ENCODE measurements around the gene SH3RF2.

SH3RF2 gene

GRCh38 chr5:146051678-146052077, 115.3 kb downstream of the SH3RF2 start:
- DNase-seq = no peak

GRCh38 chr5:146052780-146053179, 116.4 kb downstream of the SH3RF2 start:
- DNase-seq = no peak

DNA sequence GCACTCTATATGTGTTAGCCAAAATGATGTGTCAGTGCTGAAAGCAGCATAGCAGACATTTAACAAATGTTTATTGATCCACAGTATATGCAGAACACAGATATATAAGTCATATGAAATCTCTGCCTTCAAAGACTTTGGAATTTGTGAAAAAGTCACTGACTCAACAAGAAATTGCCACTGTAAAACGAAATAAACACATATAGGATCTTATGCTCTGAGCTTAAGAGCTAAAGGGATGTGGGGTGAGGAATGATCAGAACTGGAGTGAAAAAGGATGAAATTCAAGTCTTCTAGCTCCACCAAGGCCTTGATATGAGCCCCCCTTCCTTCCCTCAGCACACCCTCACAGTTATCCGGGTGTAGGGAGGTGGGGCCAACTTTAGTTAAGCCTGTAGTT, 119.1 kb downstream of the SH3RF2 start:
- DNase-seq = no peak

GRCh38 chr5:146059460-146060220, 123.3 kb downstream of the SH3RF2 start:
- no peak for DNase-seq

DNA sequence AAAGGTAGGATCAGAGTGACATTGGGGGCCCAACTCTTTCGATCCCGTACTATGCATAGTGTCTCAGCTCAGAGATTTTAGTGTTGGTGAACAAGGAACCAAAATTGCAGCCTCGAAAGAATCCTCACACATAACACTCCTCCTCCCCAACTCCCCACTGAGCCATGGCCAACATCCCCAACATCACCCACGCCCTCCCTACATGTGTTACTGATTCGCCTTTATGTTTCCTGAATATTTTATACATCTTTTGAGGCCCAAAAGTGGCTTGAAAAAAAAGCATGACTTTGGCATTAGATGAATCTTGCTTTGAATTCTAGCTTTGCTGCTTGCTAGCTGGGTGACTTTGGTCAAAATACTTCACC, 123.8 kb downstream of the SH3RF2 start:
- DNase-seq = no peak

- DNase-seq = no peak
Observed at GRCh38 chr5:146066968-146067367, 130.6 kb downstream of the SH3RF2 start.

GRCh38 chr5:146068206-146068605, 131.8 kb downstream of the SH3RF2 start:
- DNase-seq = no peak

DNA sequence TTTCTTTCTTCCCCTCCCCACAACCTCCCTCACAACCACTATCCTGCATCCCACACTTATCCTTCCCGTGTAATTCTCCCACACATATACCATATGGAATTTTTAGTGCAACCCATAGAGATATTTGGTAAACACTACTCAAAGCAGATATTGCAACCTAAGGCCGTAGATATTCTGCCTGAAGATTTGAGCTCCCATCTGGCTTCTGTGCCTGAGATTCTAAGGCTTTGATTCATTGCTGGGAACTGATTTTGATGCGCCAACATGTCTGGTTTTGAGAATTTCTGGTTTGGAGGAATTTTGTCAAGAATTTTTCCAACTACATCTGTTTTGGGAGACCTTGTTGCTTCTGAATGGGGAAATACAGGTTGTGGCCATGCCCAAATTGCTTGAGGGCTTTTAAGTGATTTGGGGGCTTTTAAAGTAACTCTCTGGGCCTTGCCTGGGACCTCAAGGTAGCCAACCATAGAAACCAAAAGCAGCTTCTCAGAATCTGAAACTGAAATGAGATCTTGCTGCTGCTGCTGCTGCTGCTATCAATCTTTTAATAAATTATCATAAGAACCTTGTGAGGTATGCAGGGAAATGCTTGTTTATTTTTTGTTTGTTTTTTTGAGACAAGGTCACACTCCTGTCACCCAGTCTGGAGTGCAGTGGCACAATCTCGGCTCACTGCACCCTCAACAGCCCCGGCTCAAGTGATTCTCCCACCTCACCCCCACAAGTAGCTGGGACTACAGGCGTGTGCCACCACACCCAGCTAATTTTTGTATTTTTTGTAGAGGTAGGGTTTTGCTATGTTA, 132.8 kb downstream of the SH3RF2 start:
- DNase-seq = no peak

- DNase-seq = no peak
Observed at GRCh38 chr5:146069780-146070099, 133.4 kb downstream of the SH3RF2 start.

DNA sequence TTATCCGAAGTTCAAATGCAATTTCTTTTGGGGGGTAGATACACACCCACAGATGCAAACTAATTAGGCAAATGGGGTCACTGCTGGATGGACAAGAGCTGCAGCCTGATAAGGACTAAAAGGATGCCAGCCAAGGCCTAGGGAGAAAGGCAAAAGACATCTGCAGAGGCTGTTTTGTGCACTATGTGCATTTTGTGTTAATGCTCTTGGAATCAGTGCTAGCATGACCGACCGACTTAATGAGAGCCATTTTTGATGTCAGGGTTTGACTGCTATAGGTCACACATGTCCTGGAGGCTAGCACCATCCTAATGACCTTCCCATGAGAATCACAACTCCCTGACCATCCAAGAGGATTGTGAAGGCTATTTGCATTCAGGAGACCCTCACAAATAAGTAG, 134.4 kb downstream of the SH3RF2 start:
- no peak for DNase-seq

DNA sequence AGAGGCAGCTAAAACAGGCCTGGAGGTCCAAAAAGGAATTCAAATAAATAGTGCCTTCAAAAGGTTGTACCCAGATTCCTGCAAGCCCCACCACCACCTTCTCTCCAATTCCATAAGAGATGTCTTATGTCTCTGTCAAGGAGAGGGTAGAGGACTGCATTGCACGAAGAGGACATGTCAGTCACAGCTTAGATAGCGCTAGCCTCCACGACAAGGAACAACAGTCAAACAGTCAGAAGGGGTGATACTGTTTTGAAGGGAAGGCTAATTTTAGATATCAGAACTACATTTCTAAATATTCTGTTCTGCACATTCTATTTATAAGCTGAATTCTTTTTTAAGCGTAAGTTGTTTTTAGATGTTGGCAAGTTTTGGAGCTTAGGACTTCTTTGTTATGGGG, 134.8 kb downstream of the SH3RF2 start:
- no peak for DNase-seq

DNA sequence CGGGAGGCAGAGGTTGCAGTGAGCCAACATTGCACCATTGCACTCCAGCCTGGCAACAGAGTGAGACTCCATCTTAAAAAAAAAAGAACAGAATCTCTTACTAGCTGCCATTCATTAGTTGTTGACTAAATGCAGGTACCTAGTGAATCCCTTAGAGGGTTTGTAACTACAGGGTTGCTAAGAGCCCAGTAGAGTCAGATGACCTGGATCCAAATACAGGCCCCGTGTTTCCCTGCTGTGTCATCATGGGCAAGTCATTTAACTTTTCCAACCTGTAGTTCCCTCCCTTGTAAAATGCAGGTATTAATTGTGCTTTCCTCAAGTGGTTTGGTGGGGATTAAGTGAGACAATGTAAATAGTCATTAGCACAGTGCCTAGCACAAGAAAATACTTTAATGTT, 136.2 kb downstream of the SH3RF2 start:
- DNase-seq = no peak

- no peak for DNase-seq
Observed at GRCh38 chr5:146073239-146073900, 137.0 kb downstream of the SH3RF2 start.

DNA sequence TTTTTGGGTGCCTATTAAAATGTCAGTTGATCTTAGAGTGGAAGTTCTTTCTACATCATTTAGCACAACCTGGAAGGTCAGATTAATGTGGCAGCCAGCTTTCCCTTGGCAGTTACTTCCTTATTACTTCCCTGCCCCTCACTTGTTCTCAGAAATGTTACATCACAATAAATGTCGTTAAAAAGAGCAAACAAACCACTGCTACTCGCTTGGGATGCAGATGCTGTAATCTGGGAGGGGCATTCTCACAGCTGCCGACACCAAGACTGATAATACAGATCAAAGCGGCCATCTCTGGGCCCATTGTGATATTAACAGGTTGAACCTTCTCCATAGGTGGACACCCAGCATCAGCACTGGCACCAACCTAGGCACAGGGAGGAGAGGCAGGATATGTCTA, 139.7 kb downstream of the SH3RF2 start:
- no peak for DNase-seq

DNA sequence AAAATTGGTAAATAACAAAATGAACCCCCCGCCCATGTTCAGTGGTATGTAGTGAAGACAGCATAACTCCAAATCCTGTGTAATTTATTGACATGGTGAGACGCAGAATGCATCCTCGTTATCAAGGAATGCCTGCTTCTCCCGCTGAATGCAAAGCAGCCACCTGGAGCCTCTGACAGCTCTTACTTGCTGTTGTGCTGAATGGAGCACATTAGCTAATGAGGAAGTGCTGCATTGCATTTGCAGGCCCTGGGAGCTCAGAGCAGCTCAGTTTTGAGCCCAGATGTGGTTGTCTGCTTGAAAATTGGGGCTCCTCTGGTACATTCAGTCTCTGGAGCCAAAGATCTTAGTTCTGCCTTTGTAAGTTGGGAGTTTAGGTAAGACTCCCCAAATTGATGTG, 140.1 kb downstream of the SH3RF2 start:
- no peak for DNase-seq

- DNase-seq = no peak
Observed at GRCh38 chr5:146078566-146078965, 142.2 kb downstream of the SH3RF2 start.

DNA sequence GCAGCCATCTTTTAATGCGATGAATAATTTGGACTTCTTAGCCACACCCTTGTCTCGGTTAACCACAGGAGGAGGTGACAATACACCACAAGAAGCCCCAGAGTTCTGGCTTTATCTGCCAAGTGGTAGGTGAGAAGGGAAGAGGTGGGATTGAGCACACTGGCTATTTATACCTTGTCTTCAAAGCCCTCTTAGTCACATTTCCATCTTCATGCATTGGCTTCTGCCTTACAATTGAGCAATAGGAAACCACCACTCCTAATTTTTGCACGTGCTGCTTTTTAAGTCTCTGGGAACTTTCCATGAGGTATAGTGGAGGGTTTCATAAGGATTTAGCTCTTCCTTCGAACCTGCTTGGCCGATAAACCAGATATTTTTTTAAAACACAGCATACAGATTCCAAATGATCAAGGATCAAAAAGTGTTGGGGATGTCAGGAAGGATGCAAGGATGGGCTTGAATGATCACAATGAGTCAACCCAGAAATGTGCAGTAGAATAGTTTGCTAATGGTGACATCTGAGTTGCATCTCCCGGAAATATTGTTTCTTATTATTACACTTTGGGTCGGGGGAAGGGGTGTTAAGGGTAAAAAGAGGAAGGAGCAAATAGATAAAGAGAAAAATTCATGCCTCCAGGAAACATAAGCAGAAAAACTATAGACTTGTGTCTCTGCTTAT, 143.5 kb downstream of the SH3RF2 start:
- DNase-seq = no peak

- no peak for DNase-seq
Observed at GRCh38 chr5:146081556-146081955, 145.2 kb downstream of the SH3RF2 start.

GRCh38 chr5:146082798-146083197, 146.4 kb downstream of the SH3RF2 start:
- no peak for DNase-seq

DNA sequence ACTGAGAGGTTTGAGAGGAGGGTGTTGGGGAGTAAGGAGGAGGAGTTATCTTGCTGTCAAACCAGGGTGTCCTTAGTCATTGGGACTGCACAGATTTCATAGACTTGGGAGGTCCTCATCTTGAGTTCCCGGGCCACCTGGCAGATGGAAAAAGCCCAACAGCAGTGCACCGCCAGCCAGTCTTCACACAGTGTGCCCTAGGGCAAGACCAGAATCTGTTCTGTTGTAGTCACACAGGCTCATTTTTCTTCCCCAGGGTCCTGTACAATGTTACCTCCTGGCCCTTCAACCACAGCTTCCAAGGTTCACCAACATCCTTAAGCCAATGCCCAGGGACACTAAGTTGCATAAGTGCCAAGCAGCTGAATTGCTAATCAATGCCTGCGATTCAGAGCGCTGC, 148.0 kb downstream of the SH3RF2 start:
- DNase-seq = no peak

GRCh38 chr5:146088098-146088497, 151.7 kb downstream of the SH3RF2 start:
- no peak for DNase-seq

GRCh38 chr5:146089287-146089686, 152.9 kb downstream of the SH3RF2 start:
- no peak for DNase-seq

- no peak for DNase-seq
Observed at GRCh38 chr5:146091881-146092280, 155.5 kb downstream of the SH3RF2 start.

DNA sequence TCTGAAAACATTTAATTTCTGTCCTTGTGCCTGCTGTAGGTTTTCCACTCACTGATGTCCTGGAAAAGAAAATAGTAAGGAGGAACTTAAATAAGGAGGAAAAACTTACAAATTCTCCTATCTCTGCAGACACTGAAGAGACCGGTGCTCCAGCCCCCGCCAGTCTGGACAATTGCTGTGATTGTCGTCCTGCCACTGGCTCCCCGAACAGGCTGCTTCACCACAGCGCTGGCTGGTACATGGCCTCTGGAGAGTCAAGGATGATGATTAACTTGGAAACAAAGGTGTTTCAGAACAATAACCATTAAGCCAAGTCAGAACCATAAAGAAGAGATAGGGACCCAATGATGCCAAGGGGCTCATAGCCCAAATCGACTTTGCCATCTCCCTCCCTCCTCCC, 161.7 kb downstream of the SH3RF2 start:
- no peak for DNase-seq
